Measurements from ENCODE around the gene PARD3.

GRCh38 chr10:34101001-34101400, 714.1 kb downstream of the PARD3 start:
- TF ChIP-seq CTCF (IDR thresholded peaks at IDR 0.05) (no peak), EP300 (IDR thresholded peaks at IDR 0.05) (no peak), POLR2AphosphoS5 (IDR thresholded peaks at IDR 0.05) (no peak), POLR2A (IDR thresholded peaks at IDR 0.05; ENCODE audit: low read depth) (no peak)
